B cell (primary cell): ENCODE data around the gene LIN28B. TPM values are rescaled to one million over a fixed set of nuclear protein-coding genes. Genes with fewer than 3 reads are reported as not detected.

Experiments used
- ATAC-seq: fragments of 200-7000 bp; cut with Tn5 transposase; one replicate; pipeline ENCODE4 v1.10.0; 2021; ENCODE audit warnings: low read depth, mild to moderate bottlenecking, moderate number of reproducible peaks, moderate library complexity
- CTCF ChIA-PET: fragments of 350-600 bp; sonication (Branson Sonifier 250); formaldehyde crosslinking; loops from one replicate; lab custom pipeline; 2021; ENCODE audit warnings: antibody characterized with exemption, inconsistent platforms; lab: Charles Lee
- POLR2A ChIA-PET: fragments of 350-600 bp; sonication (Branson Sonifier 250); formaldehyde crosslinking; loops from one replicate; lab custom pipeline; 2021; ENCODE audit warnings: antibody characterized with exemption; lab: Charles Lee
- DNase-seq: peaks from one replicate; pipeline ENCODE4 v3.0.0; 2013
- H2AFZ ChIP-seq: 2 replicates; pipeline ENCODE4 v1.6.1; 2012; ENCODE audit warnings: mild to moderate bottlenecking, low read depth, low read length; ENCODE audit not compliant: insufficient read depth, poor library complexity, severe bottlenecking
- H3K27ac ChIP-seq, 2 donors: 1 replicate in 1 of 2; 2 replicates in 1 of 2; pipeline ENCODE4 v1.5.1; 2012 to 2013; ENCODE audit warnings: low read length in 2 of 2, mild to moderate bottlenecking in 2 of 2, moderate library complexity in 1 of 2
- H3K27me3 ChIP-seq, 4 experiments: fragments of 200-600 bp in 1 of 4; sonication (generic) in 1 of 4; replicated peaks in 1 of 4; 1 replicate in 2 of 4; 2 replicates in 2 of 4; pipeline versions ENCODE4 v1.6.1 to v1.7.0; 2013 to 2016; ENCODE audit warnings: low read length in 3 of 4, mild to moderate bottlenecking in 2 of 4, mixed read lengths in 1 of 4, moderate library complexity in 1 of 4; ENCODE audit not compliant: insufficient read depth in 4 of 4, control insufficient read depth in 3 of 4; ENCODE audit errors: control extremely low read depth in 1 of 4
- H3K36me3 ChIP-seq, 2 experiments: replicated peaks in 1 of 2; 1 replicate in 1 of 2; 2 replicates in 1 of 2; pipeline versions ENCODE4 v1.6.1 to v1.7.1; 2013; ENCODE audit warnings: low read length in 1 of 2; ENCODE audit not compliant: insufficient read depth in 2 of 2, control insufficient read depth in 1 of 2; ENCODE audit errors: control extremely low read depth in 1 of 2, extremely low read depth in 1 of 2
- H3K4me1 ChIP-seq, 2 donors: fragments of 200-600 bp in 1 of 2; sonication (generic) in 1 of 2; 1 replicate in 1 of 2; 2 replicates in 1 of 2; pipeline versions ENCODE4 v1.5.1 to v1.6.1; 2013 to 2017; ENCODE audit warnings: low read length in 2 of 2; ENCODE audit not compliant: control insufficient read depth in 2 of 2, insufficient read depth in 2 of 2
- H3K4me2 ChIP-seq: replicated peaks from 2 replicates; pipeline ENCODE3; 2012; ENCODE audit warnings: mild to moderate bottlenecking, low read depth, low read length; ENCODE audit not compliant: poor library complexity, severe bottlenecking
- H3K4me3 ChIP-seq, 5 experiments: fragments of 200-600 bp in 1 of 5; sonication (generic) in 1 of 5; 1 replicate in 3 of 5; 2 replicates in 2 of 5; pipeline versions ENCODE4 v1.5.1 to v1.7.0; 2011 to 2016; ENCODE audit warnings: low read length in 4 of 5, mild to moderate bottlenecking in 4 of 5, low read depth in 2 of 5, control low read depth in 1 of 5, moderate library complexity in 1 of 5; ENCODE audit not compliant: insufficient read depth in 1 of 5; ENCODE audit errors: control extremely low read depth in 1 of 5, extremely low read depth in 1 of 5
- H3K79me2 ChIP-seq: fragments of 200-600 bp; sonication (generic); one replicate; pipeline ENCODE4 v1.6.0; 2016; ENCODE audit warnings: low read length; ENCODE audit not compliant: control insufficient read depth, insufficient read depth
- H3K9ac ChIP-seq: fragments of 200-600 bp; sonication (generic); 2 replicates; pipeline ENCODE4 v1.6.1; 2017; ENCODE audit warnings: mild to moderate bottlenecking, low read length, moderate library complexity
- H3K9me3 ChIP-seq, 3 donors: one replicate each; pipeline versions ENCODE4 v1.6.1 to v1.7.1; 2013; ENCODE audit warnings: low read length in 2 of 3; ENCODE audit not compliant: control insufficient read depth in 2 of 3, insufficient read depth in 1 of 3; ENCODE audit errors: control extremely low read depth in 1 of 3
- H4K20me1 ChIP-seq: 2 replicates; pipeline ENCODE4 v1.6.0; 2012; ENCODE audit warnings: mild to moderate bottlenecking, low read length; ENCODE audit not compliant: insufficient read depth, control insufficient read depth, poor library complexity, severe bottlenecking
- H3K27ac Mint-ChIP-seq: one replicate; pipeline ENCODE4 v1.8.0; 2021; ENCODE audit warnings: mixed read lengths
- H3K27me3 Mint-ChIP-seq: one replicate; pipeline ENCODE4 v1.8.0; 2021; ENCODE audit warnings: mixed read lengths
- H3K4me1 Mint-ChIP-seq: one replicate; pipeline ENCODE4 v1.8.0; 2021; ENCODE audit warnings: mixed read lengths
- H3K4me3 Mint-ChIP-seq: one replicate; pipeline ENCODE4 v1.8.0; 2021; ENCODE audit warnings: mixed read lengths
- H3K9me3 Mint-ChIP-seq: one replicate; pipeline ENCODE4 v1.8.0; 2022; ENCODE audit warnings: mixed read lengths; ENCODE audit not compliant: insufficient read depth
- CTCF ChIP-seq: fragments of 200-600 bp; IDR thresholded peaks from one replicate; pipeline ENCODE4 v1.8.0; 2022; ENCODE audit warnings: antibody characterized with exemption, mild to moderate bottlenecking
- EZH2 ChIP-seq: IDR thresholded peaks from 2 replicates; pipeline ENCODE4 v1.6.1; 2012; ENCODE audit warnings: borderline replicate concordance, low read depth, mild to moderate bottlenecking, moderate library complexity, low read length; ENCODE audit not compliant: insufficient read depth, poor library complexity, severe bottlenecking
- WGBS: methylation state at CpG from one replicate; pipeline ENCODE4 v1.1.5; 2013; ENCODE audit warnings: missing lambda C conversion rate; ENCODE audit not compliant: insufficient coverage; 5-methylcytosine and 5-hydroxymethylcytosine counted together
- intact Hi-C: fragments of 100-400 bp; cut with micrococcal nuclease; formaldehyde crosslinking; loops from one replicate; pipeline ENCODE4 v1.10.0; 2022
- polyA plus RNA-seq: library from polyadenylated mRNA; depleted of rRNA; stranded (reverse); fragments of >200 nt; gene quantifications from 2 replicates; pipeline ENCODE4 v1.2.3, GENCODE V29; 2012
- total RNA-seq, 2 donors: library from RNA; stranded (reverse); fragments of 120-200 nt in 1 of 2; gene quantifications; 1 replicate in 1 of 2; 2 replicates in 1 of 2; pipeline versions ENCODE4 v1.2.3 to v1.2.4, GENCODE V29; 2013 to 2022

LIN28B gene
- total and polyA plus RNA-seq, 2 donors (not counting 1 experiment from before 2014, with no cell fraction given), result not detected

GRCh38 chr6:104940238-104940892, 16.5 kb upstream of the LIN28B start:
- Histone ChIP-seq H3K27me3 (peaks cover 3 to 22% (median 20%) of the 10 kb centered on the region in 4 experiments), H4K20me1 (no peaks in the 10 kb centered on the region), H3K79me2 (no peaks in the 10 kb centered on the region), H3K4me2 (peak overlapping the region; percentile 60), H3K36me3 (no peaks in the 10 kb centered on the region), H3K27ac (no peak overlapping the region), H3K4me1 (peaks cover 9 to 12% of the 10 kb centered on the region in 2 donors), H3K9ac (no peak overlapping the region), H2AFZ (peak overlapping the region; percentile 60), H3K4me3 (no peak overlapping the region), H3K9me3 (peaks cover 0 to 18% (median 2%) of the 10 kb centered on the region in 3 donors)
- H3K4me1 Mint-ChIP-seq, result peaks cover 5% of the 10 kb centered on the region
- H3K27me3 Mint-ChIP-seq, result peaks cover 41% of the 10 kb centered on the region
- TF ChIP-seq EZH2 (no peak), CTCF (no peak)
- ATAC-seq, result no peak
- no peak overlapping the region for H3K27ac Mint-ChIP-seq
- DNase-seq, result no peak
- 32% methylated on average over 87 of the region's 88 CpGs for WGBS
- H3K9me3 Mint-ChIP-seq, result no peaks in the 10 kb centered on the region
- H3K4me3 Mint-ChIP-seq, result peak overlapping the region; percentile 56
- CTCF ChIA-PET, result interaction anchor here (0.7 kb wide), 1 partner anchor 11 kb away, joined by 3 read pairs; no protein-coding TSS in a partner anchor
- POLR2A ChIA-PET, result no interaction called here
- intact Hi-C loops, result no loop called here

GRCh38 chr6:104940893-104941728, 15.8 kb upstream of the LIN28B start:
- H3K9me3 ChIP-seq, result peaks cover 0 to 18% (median 2%) of the 10 kb centered on the region in 3 donors
- 8% methylated on average over 104 of the region's 104 CpGs for WGBS
- H3K9ac ChIP-seq, result no peak overlapping the region
- Mint-ChIP-seq H3K27me3 (peaks cover 40% of the 10 kb centered on the region), H3K9me3 (no peaks in the 10 kb centered on the region), H3K4me1 (peaks cover 5% of the 10 kb centered on the region), H3K27ac (no peak overlapping the region), H3K4me3 (peak overlapping the region; percentile 76)
- H3K4me1 ChIP-seq, result peaks cover 9 to 12% of the 10 kb centered on the region in 2 donors
- intact Hi-C loops, result no loop called here
- peak overlapping the region in 4 of 5 experiments; percentile 20 to 47 (median 36) for H3K4me3 ChIP-seq
- DNase-seq (peak; percentile 47), ATAC-seq (peak; percentile 47)
- peak overlapping the region; percentile 60 for H3K4me2 ChIP-seq
- ChIA-PET POLR2A (no interaction called here), CTCF (no interaction called here)
- no peaks in the 10 kb centered on the region for H3K79me2 ChIP-seq
- peak overlapping the region; percentile 60 for H2AFZ ChIP-seq
- H3K27me3 ChIP-seq, result peaks cover 3 to 25% (median 20%) of the 10 kb centered on the region in 4 experiments
- H3K36me3 ChIP-seq, result no peaks in the 10 kb centered on the region
- TF ChIP-seq EZH2 (peak; percentile 48), CTCF (peak; percentile 48)
- H4K20me1 ChIP-seq, result no peaks in the 10 kb centered on the region
- H3K27ac ChIP-seq, result no peak overlapping the region
